Liver (tissue), 9 donors: ENCODE results near the gene OR1A1. TPM values are rescaled to one million over a fixed set of nuclear protein-coding genes. Genes with fewer than 3 reads are reported as not detected.
"Not testable (repeated sequence)": the region's sequence is repeated elsewhere in the genome, so short reads cannot be mapped to it uniquely, and the experiment has no call there.

Experiments used
- DNase-seq: peaks from one replicate; pipeline ENCODE4 v3.0.0-alpha.2; 2017; ENCODE audit warnings: low spot score
- H3K27ac ChIP-seq, 2 donors: one replicate each; pipeline ENCODE4 v1.7.0; 2013; ENCODE audit warnings: inconsistent platforms in 2 of 2, low read length in 2 of 2, control low read depth in 1 of 2, low read depth in 1 of 2, mild to moderate bottlenecking in 1 of 2
- H3K27me3 ChIP-seq, 4 donors: one replicate each; pipeline versions ENCODE4 v1.6.1 to v1.7.0; 2013; ENCODE audit warnings: low read length in 3 of 4, inconsistent platforms in 1 of 4, mild to moderate bottlenecking in 1 of 4, moderate library complexity in 1 of 4; ENCODE audit not compliant: control insufficient read depth in 4 of 4, insufficient read depth in 4 of 4
- H3K36me3 ChIP-seq, 4 donors: one replicate each; pipeline versions ENCODE4 v1.6.1 to v1.7.0; 2013; ENCODE audit warnings: low read length in 3 of 4, mild to moderate bottlenecking in 3 of 4, low read depth in 1 of 4, moderate library complexity in 1 of 4; ENCODE audit not compliant: control insufficient read depth in 4 of 4, insufficient read depth in 3 of 4
- H3K4me1 ChIP-seq, 4 donors: one replicate each; pipeline versions ENCODE4 v1.6.1 to v1.7.0; 2013; ENCODE audit warnings: low read length in 3 of 4, mild to moderate bottlenecking in 3 of 4, moderate library complexity in 1 of 4; ENCODE audit not compliant: control insufficient read depth in 4 of 4, insufficient read depth in 4 of 4
- H3K4me3 ChIP-seq, 3 donors: one replicate each; pipeline versions ENCODE4 v1.6.1 to v1.7.0; 2013; ENCODE audit warnings: low read length in 3 of 3, control low read depth in 1 of 3, low read depth in 1 of 3, mild to moderate bottlenecking in 1 of 3
- H3K9ac ChIP-seq, 2 donors: one replicate each; pipeline ENCODE4 v1.7.0; 2013; ENCODE audit warnings: low read length in 2 of 2, mild to moderate bottlenecking in 2 of 2, moderate library complexity in 2 of 2, control low read depth in 1 of 2, low read depth in 1 of 2
- H3K9me3 ChIP-seq, 4 donors: one replicate each; pipeline versions ENCODE4 v1.6.1 to v1.7.0; 2013; ENCODE audit warnings: low read length in 3 of 4; ENCODE audit not compliant: control insufficient read depth in 4 of 4
- CTCF ChIP-seq: fragments of 150-350 bp; IDR thresholded peaks from 2 replicates; pipeline ENCODE4 v1.5.1; 2017; ENCODE audit warnings: improper control_type of control experiment, low read depth, low read length; ENCODE audit not compliant: missing input control
- JUND ChIP-seq, 2 donors: IDR thresholded peaks; 2 replicates each; pipeline ENCODE4 v1.6.1; 2016; ENCODE audit warnings: antibody characterized with exemption in 2 of 2
- NR2F2 ChIP-seq: IDR thresholded peaks from 2 replicates; pipeline ENCODE4 v1.6.1; 2016; ENCODE audit warnings: antibody characterized with exemption
- WGBS: extraction: QIAGEN DNeasy Blood & Tissue Kit; methylation state at CpG from one replicate; pipeline ENCODE4 v1.1.7; 2013; 5-methylcytosine and 5-hydroxymethylcytosine counted together
- polyA plus RNA-seq, 2 donors: library from polyadenylated mRNA; stranded (reverse) in 1 of 2; unstranded in 1 of 2; fragments of 200-250 nt in 1 of 2; fragments of >200 nt in 1 of 2; fragmentation: Nextera tagmentation in 1 of 2; extraction: Ambion mirVana in 1 of 2; gene quantifications; one replicate each; pipeline versions ENCODE4 v1.2.1 to v1.2.3, GENCODE V29; 2013 to 2015
- total RNA-seq, 2 donors: library from RNA; depleted of rRNA; stranded (reverse); fragments of >200 nt; gene quantifications; one replicate each; pipeline ENCODE4 v1.2.3, GENCODE V29; 2014
- donor health status: healthy.
- donor health status: healthy.
- donor health status: healthy.
- donor health status: healthy.
- donor health status: healthy.

OR1A1 gene
- total and polyA plus RNA-seq, 4 donors = not detected

DNA sequence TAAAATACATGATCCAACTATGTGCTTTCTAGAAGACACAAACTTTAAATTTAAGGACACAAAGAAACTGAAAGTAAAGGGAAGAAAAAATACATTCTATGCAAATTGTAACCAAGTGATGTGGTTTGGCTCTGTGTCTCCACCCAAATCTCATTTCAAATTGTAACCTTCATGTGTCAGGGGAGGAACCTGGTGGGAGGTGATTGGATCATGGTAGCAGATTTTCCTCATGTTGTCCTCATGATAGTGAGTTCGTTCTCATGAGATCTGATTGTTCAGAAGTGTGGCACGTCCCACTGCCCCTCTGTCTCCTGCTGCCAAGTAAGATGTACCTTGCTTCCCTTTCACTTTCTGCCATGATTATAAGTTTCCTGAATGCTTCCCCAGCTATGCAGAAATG, 15.0 kb downstream of the OR1A1 start (continued):
- TF ChIP-seq CTCF (no peak), JUND (IDR thresholded peaks at IDR 0.05) (no peak), NR2F2 (no peak)

DNA sequence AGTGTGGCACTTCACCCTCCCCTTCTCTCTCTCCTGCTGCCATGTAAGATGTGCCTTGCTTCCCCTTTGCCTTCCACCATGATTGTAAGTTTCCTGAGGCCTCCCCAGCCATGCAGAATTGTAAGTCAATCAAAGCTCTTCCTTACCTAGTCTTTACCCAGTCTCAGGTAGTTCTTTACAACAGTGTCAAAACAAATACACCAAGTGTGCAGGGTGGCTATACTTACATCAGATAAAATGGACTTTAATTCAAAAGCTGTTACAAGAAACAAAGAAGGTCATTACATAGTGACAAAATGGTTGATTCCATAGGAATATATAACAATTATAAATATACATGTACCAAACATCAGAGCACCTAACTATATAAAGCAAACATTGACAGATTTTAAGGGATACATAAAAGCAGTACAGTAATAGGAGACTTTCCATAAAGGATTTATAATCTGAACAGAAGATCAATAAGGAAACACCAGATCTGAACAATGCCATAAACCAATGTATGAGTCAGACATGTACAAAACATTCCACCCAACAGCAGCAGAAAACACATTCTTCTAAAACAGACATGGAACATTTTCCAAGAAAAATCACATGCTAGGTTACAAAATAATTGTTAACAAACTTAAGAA, 17.4 kb downstream of the OR1A1 start:
- not testable (repeated sequence) for H3K27me3 ChIP-seq, H3K4me1 ChIP-seq, DNase-seq

DNA sequence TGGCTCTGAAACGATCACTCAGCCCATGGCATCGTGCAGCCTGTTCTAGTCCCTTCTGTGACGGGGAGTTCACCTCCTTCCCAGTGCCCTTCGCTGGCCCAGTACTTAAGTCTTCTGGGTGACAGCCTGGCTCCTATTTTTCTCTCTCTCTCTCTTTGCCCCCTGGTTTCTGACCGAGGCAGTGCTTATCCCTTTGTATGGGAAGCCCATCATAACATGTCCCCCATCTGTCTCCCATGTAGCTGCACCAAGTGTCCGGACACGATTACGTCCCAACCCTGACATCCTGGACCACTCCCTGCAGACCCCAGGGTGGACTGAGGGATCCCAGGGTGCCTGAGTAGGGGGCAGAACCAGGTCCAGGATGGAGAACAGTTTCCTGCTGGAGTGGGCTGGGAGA, 24.8 kb downstream of the OR1A1 start:
- not testable (repeated sequence) for H3K36me3 ChIP-seq, DNase-seq, H3K27ac ChIP-seq, H3K4me1 ChIP-seq, H3K4me3 ChIP-seq, H3K9ac ChIP-seq, H3K9me3 ChIP-seq, H3K27me3 ChIP-seq
- 84% methylated on average over 8 of the region's 8 CpGs for WGBS

More for the DNA sequence above, 17.4 kb downstream of the OR1A1 start:
- not testable (repeated sequence) for H3K36me3 ChIP-seq, H3K9ac ChIP-seq, H3K9me3 ChIP-seq, H3K4me3 ChIP-seq, H3K27ac ChIP-seq

- H3K36me3 ChIP-seq, H3K4me1 ChIP-seq, H3K9ac ChIP-seq, DNase-seq, H3K27ac ChIP-seq, H3K9me3 ChIP-seq, H3K4me3 ChIP-seq, H3K27me3 ChIP-seq: not testable (repeated sequence)
- WGBS = no CpG with 5 or more reads among the region's 2 CpGs
Measured at GRCh38 chr17:3238685-3239084, 31.2 kb downstream of the OR1A1 start.

DNA sequence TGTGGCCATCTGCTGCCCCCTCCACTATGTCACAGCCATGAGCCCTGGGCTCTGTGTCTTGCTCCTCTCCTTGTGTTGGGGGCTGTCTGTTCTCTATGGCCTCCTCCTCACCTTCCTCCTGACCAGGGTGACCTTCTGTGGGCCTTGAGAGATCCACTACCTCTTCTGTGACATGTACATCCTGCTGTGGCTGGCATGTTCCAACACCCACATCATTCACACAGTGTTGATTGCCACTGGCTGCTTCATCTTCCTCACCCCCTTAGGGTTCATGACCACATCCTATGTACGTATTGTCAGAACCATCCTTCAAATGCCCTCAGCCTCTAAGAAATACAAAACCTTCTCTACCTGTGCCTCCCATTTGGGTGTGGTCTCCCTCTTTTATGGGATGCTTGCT, 33.6 kb downstream of the OR1A1 start:
- not testable (repeated sequence) for H3K36me3 ChIP-seq, H3K27me3 ChIP-seq, H3K4me3 ChIP-seq, H3K9ac ChIP-seq, DNase-seq, H3K9me3 ChIP-seq, H3K4me1 ChIP-seq, H3K27ac ChIP-seq
- WGBS = no CpG with 5 or more reads among the region's 1 CpG

DNA sequence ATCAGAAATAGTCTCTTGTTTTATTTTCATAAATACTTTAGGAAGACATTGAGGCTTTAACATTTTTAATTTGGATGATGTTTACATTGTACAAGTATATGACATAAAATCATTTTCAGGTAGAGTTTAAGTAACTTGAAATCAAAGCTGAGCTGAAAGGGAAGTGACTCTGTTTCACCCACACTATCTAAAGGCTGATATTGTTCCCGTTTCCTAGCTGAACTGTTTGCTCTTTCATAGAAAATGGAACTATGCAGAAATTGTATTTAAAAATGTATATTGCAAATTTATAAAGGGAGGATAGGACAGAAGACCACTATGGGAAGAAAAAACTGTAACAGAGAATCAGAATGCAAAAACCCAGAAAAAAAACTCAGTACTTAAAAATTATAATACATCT, 37.4 kb downstream of the OR1A1 start:
- H3K4me1 ChIP-seq, DNase-seq, H3K27ac ChIP-seq, H3K9me3 ChIP-seq, H3K4me3 ChIP-seq, H3K9ac ChIP-seq, H3K36me3 ChIP-seq, H3K27me3 ChIP-seq: not testable (repeated sequence)
- WGBS = 21% methylated on average over 1 of the region's 1 CpG

DNA sequence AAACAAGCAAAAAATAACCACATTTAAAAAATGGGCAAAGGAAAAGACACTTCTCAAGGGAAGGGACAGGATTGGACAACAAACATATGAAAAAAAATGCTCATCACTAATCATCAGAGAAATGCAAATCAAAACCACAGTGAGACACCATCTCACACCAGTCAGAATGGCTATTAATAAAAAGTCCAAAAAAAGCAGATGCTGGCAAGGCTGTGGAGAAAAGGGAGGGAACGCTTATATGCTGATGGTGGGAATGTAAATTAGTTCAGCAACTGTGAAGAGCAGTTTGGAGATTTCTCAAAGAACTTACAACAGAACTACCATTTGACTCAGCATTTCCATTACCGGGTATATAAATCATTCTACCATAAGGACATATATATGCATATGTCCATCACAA, 41.5 kb downstream of the OR1A1 start:
- not testable (repeated sequence) for H3K27ac ChIP-seq, H3K4me1 ChIP-seq, H3K4me3 ChIP-seq, DNase-seq, H3K9ac ChIP-seq, H3K27me3 ChIP-seq, H3K9me3 ChIP-seq, H3K36me3 ChIP-seq
- WGBS = 81% methylated on average over 1 of the region's 2 CpGs
